Activated CD8-positive, alpha-beta memory T cell treated with anti-CD3 and anti-CD28 coated beads, Interleukin-2, amount 50 U/mL, for 24 hours (primary cell): ENCODE measurements around the gene CORO7.

Source experiments
- DNase-seq: peaks from one replicate; pipeline ENCODE4 v3.0.0-alpha.2; 2020; ENCODE audit errors: extremely low read depth

Gene CORO7

DNA sequence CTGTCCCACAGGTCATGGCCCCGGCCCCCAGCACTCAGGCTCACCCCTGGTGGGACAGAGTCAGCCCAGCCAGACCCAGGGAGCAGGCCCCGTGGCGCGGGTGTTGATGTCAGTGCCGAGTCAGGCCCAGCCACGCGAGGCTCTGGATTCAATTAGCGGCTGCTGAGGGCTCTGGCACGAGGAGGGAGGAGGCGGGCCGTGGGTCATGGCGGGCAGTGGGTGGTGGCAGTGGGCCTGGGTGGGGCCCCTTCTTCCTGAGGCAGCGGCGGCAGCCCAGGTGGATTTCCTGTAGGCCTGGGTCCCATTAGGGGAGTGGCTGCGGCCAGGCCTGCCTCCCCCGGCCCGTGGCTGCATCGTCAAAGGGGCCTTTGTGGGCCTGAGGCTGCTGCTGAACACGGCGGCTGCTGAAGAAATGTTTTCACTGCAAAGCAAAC lies 31.9 kb downstream of the CORO7 start:
- no peak for DNase-seq

DNA sequence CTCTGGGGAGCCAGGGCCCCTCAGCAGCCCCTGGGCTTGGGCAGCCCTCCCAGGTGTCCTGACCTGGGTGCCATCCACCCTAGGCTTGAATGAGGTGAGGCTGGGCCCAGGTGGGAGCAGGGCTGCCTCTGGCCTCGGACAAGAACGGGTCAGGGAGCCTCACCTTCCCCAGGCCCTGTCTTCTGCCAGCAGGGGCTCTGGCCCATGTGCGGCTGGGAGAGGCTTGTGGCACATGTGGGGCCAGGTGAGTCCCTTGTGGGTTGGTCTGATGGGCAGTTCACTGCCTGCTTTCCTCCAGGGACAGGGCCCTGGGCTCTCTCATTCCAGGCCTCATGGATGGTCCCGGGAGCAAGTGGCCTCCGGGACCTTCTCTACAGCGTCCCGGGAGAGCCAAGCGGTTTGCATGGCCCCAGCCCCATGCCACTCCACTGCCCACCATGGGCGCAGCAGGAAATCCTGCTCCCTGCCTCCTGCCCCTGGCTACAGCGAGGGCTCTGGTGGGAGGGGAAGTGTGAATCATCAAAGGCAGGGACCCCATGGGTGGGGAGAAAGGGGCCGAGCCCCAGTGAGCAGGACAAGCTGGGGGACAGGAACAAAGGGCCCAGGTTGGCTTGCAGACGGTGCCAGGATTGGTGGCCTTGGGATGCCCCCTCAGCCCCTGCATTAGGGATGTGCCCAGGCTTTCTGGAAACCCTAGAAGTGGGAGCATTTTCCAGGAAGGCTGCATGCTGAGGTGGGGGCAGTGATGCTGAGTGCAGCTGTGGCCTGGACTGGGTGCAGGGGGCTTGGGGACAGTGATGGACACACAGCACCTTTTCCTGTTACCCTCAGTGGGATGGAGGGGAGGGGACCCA lies 32.6 kb downstream of the CORO7 start:
- no peak for DNase-seq

DNA sequence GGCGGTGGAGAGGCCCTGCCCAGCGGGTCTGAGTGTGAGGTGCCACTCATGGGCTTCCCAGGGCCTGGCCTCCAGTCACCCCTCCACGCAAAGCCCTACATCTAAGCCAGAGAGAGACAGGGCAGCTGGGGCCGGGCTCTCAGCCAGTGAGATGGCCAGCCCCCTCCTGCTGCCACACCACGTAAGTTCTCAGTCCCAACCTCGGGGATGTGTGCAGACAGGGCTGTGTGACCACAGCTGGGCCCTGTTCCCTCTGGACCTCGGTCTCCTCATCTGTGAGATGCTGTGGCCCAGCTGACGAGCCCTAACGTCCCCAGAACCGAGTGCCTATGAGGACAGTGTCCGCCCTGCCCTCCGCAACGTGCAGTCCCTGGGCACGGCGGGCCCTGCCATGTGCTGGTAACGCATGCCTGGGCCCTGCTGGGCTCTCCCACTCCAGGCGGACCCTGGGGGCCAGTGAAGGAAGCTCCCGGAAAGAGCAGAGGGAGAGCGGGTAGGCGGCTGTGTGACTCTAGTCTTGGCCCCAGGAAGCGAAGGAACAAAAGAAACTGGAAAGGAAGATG lies 33.5 kb downstream of the CORO7 start:
- DNase-seq = no peak

DNA sequence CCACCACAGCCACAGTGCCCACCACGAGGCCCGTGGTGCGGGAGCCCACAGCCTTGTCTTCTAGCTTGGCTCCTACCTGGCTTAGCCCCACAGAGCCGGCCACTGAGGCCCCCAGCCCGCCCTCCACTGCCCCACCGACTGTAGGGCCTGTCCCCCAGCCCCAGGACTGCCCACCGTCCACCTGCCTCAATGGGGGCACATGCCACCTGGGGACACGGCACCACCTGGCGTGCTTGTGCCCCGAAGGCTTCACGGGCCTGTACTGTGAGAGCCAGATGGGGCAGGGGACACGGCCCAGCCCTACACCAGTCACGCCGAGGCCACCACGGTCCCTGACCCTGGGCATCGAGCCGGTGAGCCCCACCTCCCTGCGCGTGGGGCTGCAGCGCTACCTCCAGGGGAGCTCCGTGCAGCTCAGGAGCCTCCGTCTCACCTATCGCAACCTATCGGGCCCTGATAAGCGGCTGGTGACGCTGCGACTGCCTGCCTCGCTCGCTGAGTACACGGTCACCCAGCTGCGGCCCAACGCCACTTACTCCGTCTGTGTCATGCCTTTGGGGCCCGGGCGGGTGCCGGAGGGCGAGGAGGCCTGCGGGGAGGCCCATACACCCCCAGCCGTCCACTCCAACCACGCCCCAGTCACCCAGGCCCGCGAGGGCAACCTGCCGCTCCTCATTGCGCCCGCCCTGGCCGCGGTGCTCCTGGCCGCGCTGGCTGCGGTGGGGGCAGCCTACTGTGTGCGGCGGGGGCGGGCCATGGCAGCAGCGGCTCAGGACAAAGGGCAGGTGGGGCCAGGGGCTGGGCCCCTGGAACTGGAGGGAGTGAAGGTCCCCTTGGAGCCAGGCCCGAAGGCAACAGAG lies 34.2 kb downstream of the CORO7 start:
- DNase-seq = no peak

DNA sequence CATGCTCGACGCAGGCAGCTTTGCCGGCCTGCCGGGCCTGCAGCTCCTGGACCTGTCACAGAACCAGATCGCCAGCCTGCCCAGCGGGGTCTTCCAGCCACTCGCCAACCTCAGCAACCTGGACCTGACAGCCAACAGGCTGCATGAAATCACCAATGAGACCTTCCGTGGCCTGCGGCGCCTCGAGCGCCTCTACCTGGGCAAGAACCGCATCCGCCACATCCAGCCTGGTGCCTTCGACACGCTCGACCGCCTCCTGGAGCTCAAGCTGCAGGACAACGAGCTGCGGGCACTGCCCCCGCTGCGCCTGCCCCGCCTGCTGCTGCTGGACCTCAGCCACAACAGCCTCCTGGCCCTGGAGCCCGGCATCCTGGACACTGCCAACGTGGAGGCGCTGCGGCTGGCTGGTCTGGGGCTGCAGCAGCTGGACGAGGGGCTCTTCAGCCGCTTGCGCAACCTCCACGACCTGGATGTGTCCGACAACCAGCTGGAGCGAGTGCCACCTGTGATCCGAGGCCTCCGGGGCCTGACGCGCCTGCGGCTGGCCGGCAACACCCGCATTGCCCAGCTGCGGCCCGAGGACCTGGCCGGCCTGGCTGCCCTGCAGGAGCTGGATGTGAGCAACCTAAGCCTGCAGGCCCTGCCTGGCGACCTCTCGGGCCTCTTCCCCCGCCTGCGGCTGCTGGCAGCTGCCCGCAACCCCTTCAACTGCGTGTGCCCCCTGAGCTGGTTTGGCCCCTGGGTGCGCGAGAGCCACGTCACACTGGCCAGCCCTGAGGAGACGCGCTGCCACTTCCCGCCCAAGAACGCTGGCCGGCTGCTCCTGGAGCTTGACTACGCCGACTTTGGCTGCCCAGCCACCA lies 35.1 kb downstream of the CORO7 start:
- DNase-seq = no peak

DNA sequence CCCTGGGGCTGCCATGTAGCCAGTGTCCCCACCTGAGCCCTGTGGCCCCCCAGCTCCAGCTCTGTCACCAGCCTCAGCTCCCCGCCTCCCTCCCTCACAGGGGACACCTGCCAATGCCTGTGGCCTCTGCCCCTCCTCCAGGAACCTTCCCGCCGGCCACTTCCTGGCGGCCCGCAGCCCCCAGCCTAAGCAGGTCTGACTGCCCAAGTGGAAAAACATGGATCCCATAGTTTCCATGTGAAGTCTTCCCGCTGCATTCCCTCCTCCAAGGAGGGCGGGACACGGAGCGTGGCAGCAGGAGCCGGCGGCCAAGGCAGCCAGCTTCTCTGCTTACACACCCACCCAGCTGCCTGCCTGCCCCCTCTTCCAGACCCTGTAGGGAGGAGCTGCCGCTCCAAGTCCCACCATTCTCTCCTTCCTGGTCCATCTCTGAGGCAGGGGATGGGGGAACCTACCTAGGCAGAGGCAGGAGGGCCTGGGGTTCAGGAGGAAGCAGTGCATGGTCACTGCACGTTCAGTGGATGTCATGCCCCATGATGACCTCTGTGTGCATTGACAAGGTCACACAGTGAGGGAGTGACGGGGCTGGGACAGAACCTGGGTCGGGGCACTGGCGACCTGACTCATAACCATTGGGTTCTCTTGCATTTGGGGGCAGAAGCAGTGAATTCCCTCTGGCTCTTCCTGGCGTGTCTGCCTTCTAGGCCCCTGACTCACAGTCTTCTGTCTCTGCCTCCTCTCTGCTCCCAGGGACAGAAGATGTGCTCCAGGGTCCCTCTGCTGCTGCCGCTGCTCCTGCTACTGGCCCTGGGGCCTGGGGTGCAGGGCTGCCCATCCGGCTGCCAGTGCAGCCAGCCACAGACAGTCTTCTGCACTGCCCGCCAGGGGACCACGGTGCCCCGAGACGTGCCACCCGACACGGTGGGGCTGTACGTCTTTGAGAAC lies 36.0 kb downstream of the CORO7 start:
- DNase-seq = no peak

DNA sequence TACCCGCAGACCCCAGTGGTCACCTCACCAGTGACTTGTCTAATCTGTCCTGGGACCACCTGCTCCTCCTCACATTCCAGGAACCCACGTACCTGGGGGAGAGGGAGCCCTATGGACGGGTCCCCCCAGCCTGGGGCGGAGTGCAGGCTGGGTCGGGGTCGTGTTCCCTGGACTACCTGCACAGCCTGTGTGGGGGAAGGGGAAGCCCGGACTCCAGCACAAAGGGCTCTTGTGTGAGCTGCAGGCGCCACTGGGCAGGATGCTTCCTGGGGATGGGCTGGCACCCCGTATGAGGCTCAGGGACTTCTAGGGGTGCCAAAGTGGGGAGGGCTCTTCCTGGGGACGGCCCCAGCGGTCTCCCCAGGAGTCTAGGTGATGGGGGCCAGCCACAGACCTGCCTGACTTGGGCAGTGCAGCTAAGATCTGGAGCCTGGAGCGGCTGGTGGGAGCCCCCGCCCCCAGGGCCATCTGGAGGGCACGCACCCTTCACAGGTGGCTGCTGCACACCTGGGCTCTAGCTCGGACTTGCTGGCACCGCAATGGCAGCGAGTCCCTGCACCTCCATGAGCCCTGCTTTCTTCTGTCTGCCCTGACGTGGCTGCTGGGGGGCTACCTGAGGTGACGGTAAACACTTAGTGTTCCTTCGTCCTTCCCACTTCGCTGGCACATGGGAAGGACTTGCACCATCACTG lies 37.3 kb downstream of the CORO7 start:
- no peak for DNase-seq

DNA sequence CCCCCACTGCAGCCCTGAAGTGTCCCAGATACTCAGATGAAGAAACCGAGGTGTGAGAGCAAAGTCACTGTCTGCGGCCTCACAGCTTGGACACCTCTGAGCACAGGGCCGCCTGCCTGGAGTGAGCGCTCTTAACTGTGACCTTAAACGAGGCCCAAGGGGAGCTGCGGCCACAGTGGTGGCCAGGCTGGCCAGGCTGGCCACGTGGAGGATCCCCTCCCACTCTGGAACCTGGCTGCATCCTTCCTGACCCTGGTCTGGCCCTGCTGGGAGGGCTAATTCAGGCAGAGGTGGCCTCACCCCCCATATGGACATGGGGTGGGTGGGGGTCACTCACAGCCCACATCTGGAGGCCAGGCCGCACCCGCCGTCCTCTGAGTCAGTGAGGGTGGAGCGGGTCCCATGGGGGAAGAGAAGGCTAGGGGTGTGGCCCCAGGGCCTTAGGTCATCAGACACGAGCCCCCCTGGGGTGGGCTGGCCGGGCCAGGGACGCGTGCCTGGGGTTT lies 38.2 kb downstream of the CORO7 start:
- no peak for DNase-seq

DNA sequence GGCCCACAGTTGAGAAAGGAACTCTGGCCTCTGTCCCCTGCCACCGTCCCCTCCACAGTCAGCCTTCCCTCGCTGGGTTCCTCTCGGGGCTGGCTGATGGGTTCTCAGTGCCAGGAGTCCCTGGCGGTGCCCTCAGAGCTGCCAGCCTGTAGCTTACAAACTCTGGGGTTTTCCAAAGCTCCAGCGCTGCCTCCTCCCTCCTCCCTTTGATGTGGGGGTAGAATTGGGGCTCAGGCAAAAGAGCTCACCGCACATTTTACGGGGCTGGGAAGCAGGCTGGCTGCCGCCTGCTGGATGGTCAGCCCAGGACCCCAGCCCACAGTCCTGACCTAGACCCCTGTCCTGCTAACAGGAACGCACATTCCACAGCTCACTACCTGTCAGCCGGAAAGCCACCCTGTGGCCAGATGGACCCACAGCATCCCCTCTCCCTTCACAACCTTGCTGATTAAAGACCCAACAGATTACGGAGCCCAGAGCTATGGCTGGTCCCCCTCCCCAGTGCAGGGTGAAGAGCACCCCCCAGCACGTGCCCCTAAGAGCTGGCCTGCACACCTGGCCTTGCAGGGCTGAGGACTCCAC lies 38.7 kb downstream of the CORO7 start:
- DNase-seq = no peak

DNA sequence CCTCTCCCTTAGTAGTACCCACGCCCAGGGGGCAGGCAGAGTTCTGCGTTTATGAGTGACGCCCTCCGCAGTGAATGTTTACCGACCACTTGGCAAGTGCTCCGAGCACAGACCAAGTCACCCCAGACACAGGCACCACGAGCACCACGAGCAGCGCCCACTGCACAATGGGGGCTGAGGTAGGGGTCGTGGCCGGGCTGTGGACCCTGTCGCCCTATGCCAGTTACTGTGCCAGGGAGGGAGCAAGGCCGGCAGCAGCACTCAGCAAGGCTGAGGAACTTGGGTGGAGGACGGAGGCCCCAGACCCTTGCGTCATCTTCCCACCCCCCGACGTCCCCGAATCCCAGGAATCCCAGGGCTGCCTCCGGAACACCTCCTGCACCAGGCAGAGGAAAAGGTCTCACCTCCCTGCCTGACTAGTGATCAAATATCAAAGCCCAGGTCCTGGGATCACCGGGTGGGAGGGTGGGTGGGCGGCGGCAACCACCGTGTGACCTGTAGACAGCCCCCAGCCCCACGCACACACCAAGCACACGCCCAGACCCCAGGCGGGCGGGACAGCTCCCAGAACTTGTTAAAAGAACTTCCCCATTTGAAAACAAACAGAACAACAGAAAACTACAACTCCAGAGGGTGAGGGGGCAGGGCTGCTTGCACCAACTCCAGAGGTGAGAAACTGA lies 39.4 kb downstream of the CORO7 start:
- no peak for DNase-seq

DNA sequence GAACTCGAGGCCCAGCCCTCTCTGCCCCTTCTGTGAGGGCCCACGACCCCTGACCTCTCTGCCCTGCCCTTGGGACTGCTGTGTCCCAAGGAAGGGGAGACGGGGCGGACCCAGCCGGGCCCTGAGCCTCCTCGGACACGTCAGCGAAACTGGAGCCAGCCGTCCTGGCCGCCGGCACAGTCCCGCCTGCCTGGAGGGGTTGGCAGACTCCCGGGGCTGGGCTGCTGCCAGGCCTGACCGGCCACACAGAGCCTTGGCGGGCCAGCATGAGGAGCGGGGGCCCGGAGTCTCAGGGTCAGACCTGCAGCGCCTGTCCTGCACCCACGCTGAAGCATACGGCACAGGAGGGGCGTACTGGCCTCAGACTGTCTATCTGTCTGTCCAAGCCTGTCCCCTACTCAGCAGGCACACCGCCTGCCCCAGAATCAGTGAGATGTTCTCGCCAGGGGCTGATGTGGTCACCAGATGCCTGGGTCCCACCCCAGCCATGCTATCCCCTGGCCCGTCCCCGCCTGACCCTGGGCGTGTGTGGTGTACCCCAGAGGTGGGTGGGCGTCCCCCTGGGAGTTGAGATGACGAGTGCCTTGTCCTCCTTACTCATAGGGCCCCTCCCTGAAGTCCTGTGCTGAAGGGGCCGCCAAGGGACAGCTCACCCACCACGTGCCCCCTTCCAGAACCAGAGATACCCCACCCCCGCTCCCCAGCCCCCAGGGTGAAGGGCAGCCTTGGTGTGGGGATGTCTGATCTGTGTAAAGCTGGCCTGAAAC lies 40.1 kb downstream of the CORO7 start:
- DNase-seq = no peak

DNA sequence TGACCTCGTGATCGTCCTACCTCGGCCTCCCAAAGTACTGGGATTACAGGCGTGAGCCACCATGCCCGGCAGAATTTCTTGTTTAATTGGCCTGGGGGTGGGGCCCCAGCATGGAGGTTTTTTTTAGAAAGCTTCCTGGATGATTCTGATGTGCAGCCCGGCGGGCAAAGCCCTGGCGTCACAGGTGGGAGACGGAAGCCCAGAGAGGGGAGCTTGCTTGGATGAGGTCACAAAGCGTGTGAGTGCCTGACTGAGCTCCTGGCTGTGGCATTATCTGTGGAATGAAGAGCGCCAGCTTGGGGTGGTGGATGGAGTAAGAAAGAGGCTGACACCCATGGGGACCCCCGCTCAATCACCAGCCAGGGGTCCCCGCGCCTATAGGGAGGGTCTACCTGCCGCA lies 40.7 kb downstream of the CORO7 start:
- DNase-seq = no peak

DNA sequence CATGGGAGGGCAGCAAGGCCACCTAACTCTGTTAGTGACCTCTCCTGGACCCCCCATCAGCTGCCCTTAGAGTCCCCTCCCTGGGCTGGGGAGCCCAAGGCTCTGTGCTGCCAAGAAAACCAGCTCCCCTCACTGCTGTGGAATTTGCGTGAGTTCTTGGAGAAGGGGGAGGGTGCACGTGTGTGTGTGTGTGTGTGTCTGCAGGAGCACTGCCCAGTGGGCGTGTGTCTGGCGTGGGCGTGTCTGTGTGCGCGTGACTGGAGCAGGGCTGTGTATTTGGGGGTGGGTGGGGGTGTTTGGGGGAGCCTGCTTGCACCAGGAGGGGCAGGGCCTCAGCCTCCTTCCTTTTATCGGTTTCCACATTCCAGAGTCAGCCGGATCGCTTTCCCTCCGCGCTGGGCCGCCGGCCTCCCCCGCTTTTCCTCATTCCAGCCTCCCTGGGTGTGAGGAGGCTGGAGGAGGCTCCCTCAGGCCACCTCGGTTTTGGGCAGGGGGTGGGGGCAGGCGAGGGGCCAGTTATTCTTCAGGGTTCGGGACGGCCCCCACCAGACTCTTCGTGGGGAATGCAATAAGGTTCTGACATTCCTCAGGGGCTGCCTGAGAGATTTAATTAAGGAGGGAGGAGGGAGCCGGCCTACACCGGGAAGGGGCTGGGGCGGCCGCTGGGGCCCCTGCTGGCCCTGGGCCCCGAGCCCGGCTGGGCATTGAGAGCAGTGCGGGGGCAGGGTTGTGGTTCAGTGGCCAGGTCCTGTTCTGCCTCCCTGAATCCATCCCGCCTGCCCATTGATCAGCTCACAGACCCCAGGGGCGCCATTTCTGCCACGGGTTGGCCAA lies 42.3 kb downstream of the CORO7 start:
- no peak for DNase-seq

DNA sequence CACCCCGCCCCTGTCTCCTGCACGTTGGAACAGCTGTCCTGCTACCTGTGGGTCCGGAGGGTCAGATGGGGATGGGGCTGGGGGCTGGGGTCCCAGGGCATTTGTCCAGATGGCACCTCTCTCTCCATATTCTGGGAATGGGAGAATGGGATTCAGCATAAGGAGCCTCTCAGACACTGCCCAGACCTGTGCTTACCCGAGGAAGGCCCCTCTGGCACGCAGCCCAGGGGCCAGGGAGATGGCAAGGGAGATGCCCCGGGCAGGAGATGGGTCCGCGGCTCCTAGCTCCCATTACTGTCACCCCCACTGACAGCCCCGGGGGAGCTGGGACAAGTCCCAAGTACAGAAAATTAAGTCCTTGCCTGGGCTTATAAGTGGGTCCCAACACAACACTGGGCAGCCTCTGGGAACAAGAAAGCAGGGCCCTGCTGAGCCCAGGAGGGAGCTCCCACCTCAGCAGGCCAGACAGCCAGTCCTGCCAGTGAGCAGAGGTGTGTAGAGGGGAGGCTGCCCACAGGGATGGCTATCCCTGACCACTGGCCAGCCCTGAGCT lies 43.0 kb downstream of the CORO7 start:
- no peak for DNase-seq

DNA sequence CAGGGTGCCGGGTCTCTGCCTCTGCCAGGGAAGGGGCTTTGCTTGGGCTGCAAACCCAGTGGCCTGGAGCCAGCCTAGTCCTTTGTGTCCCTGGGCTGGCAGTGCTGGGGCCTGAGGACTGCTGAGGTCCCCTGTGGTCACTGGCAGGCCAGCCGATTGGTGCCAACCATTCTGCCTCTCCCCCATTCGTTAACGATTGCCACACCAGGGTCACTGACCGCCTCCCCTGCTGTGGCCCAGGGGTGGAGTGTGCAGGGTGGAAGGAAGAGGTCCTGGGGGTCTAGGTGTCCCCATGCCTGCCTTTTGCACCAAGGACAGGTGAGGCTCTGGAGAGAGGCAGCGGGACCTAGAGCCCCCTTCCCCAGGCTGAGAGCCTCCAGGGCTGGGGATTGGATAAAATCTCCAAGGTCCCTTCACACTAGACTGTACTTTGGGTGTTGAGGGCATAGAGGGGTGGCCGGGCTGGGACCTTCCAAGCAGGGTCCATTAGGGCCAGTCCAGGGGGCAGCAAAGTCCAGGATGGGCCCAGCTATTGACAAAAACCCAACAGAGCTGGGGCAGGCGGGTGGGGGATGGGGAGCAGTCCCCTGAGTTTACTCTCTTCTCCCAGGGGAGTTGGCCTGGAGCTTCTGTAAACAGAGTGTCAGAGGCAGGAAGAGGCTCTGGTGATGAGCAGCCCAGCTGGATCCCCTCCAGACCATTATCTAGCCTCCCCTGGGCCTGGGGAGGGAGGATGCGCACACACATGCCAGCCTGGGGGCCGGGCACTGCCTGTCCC lies 43.6 kb downstream of the CORO7 start:
- no peak for DNase-seq

DNA sequence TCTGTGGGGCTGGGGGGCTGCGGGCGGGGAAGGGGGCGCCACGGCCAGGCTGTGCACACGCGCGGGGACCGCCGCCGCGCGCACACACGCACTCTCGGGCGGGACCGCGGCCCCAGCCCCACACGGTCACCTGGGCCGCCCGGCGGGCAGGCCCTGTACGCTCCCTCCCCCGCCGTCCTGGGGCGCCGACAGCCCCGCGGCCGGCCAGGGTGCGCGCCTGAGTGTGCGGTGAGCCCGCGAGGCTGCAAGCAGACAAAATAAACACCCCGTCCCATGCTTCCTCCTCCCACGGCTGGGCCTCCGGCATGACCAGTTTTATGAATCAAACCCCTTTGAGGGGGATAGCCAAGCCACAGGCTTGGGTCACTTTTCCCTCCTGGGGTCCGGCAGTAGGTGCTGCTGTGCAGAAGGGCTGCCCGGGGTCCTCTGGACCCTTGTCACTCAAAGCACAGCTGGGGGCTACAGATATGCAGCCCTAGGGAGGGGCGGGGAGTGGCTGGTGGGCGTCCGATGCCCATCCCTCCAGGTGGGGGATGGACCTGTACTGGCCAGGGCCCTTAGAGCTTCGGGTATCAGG lies 44.3 kb downstream of the CORO7 start:
- no peak for DNase-seq
